GDM1 (cell line): ENCODE results near the gene MMP3.

Source experiments
- DNase-seq: peaks from one replicate; lab custom pipeline; 2025; lab: John Stamatoyannopoulos, UW

Gene MMP3

DNA sequence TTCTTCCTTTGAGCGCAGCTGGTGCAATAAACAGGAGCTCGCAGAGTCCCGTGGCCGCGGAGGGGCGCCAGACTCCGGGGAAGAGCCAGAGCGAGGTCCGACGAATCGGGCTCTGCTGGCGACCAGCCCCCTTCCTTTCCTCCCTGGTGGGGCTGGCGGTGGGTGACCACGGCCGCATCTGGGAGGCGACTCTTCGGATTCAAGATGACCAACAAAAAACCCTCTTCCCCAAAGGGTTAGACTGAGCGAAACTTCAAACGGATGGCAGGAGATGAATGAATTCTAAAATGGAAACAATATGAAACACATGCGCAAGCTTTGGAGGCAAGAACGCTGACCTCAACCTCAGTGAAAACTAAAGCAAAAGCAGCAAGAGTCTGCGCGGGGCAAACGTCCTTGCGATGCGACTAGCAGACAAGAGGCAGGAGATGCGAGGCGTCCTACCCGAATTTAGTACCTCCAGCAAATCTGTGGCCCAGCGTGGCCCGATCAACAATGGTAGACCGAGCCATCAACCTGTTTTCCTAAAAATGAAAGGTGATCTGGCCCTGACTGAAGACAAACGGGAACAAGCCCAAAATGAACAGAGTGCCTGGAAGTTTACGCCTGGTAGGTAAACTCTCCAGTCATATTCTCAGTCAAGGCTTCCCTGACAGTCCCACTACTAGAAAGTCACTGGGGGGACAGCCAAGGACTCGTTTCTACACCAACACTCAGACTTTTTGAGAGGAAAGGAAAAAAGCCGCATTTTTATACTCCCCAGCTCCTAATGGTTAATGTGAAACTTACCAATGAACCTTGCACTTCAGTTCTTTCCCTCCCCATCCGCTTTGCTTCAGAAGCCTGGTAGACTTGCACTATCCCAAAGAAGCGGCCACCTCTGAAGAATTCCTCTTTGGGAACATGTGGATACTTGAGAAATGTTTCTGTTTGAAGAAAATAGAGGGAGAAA, 11.6 kb downstream of the MMP3 start:
- DNase-seq, result no peak

DNA sequence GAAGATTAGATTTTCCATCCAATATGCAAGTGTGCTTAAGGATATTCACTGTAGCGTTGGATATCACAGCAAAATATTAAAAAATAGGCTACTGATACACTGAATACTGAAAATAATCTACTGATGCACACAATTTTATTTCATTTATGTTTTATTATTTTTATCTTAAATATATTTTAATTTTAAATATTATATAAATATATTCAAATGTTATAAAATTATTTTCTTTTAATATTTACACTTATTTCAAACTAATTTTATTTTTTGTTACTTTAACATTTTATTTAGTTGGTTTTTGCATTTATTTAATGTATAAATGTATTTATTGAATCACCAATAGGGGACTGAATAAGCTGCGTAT, 12.3 kb downstream of the MMP3 start:
- DNase-seq, result no peak

DNA sequence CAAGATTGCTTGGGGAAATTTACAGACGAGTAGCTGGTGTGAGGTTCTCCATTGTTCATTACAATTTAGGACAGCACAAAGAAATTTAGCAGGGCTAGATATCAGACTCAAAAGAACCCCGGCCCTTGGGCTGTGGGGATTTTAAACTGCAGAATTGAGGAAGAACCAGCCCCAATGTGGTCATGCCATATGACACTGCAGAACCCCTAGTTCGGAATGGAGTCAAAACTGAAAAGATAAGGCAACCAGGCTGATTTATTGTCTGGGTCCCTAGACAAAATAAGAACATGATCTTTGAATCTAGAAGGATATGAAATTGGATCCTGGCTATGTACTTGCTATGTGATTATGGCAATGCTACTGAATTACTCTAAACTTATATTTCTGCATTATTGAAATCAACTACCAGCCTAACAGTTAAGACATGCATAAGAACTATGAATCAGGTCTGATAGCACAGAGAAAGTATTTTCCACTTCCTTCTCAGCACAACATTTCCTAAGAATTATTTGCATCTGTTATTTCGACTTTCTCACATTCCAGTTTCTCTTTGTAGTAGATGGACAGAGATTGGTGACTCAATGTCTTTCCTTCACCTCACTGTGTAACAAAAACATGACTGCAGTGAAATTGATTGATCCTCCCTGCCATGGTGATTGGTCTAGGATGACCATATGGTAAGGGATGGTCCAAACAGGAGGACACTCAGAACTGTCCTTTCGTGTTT, 13.2 kb downstream of the MMP3 start:
- no peak for DNase-seq

DNA sequence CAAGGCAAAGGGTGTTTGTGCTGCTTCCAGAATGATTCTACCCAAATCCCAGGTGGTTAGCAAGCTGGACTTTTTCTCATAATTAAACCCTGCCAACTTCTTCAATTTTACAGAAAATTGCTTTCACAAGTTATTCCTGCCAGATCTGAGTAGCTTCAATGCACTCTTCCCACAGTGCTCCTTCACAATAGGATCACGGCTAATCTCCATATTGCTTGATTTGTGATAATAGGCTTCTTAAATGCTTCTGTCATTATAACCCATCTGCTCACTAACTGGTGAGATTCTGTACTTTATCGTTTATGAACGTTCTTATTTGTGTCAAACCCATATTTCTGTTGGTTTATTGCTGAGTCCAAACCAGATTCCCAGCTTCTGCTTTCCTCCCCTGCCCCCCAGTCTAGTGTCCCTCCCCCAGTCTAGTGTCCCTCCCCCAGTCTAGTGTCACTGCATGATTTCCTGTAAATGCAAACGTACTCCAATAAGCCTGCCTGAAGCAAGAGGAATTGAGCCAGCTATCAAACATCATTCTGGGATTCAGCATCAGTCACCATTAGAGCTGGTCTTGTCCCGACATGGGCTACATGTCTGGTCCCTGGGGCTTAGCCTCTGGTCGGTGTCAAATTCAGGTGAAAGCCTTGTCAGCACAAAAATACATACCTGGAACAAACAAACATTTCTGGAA, 14.0 kb downstream of the MMP3 start:
- no peak for DNase-seq

DNA sequence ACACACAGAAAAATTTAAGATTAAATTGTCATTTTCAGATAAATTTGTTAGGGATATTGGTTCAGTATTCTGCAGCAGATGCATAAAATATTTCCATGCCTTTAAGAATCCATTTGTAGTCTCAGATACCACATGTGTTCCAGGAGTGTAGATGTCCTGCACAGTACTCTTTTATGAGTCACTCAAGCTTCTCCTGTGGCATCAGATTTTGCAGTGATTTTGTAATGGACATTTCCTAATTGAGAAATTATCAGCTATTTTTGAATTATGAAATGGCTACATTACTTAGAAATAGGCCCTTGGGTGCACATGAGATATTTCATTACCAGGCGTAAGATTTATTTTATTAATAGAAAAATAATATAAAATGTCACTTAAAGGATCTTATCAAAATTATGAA, 18.9 kb downstream of the MMP3 start:
- DNase-seq, result no peak

DNA sequence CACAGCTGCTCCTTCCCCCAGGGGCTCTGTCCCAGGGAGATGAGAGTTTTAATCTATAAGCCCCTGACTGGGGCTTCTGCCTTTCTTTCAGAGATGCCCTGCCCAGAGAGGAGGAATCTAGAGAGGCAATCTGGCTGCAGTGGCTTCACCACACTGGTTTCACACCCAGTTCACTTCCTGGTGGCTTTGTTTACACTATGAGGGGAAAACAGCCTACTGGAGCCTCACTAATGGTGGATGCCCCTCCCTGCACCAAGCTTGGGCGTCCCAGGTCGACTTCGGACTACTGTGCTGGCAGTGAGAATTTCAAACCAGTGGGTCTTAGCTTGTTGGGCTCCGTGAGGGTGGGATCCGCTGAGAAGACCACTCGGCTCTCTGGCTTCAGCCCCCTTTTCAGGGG, 23.9 kb downstream of the MMP3 start:
- DNase-seq, result no peak

DNA sequence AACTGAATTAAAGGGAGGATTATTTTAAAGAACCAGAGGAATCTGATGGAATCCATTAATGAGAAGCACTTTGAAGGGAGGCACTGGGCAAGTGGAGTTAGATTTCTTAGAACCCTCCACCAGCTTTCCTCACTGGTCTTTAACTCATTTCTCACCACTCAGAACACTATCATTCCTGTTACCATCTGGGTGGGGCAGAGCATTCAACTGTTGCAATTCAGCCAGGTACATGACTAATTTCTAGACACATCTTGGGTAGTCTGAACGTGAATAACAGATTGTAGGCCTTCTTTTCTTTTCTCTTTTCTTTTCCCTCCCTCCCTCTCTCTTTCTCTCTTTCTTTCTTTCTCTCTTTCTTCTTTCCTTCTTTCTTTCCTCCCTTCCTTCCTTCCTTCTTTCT, 29.9 kb downstream of the MMP3 start:
- DNase-seq, result no peak

DNA sequence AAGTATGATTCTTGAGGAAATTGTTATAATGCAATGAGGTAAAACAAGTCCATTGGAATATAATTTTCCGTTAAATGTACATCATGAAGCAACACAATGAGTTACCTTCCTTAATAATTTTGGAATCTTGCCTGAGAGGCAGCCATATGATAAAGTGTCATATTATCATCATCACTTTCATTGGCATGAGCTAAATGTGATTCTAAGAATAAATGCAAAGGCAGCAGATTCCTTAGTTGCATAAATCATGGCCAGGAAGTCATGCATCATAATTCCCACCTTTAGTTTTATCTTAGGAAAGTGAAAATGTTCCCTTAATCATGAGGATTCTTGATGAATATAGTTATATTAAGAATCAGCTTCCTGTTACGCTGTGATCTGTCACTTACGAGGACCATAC, 31.2 kb downstream of the MMP3 start:
- DNase-seq, result no peak

DNA sequence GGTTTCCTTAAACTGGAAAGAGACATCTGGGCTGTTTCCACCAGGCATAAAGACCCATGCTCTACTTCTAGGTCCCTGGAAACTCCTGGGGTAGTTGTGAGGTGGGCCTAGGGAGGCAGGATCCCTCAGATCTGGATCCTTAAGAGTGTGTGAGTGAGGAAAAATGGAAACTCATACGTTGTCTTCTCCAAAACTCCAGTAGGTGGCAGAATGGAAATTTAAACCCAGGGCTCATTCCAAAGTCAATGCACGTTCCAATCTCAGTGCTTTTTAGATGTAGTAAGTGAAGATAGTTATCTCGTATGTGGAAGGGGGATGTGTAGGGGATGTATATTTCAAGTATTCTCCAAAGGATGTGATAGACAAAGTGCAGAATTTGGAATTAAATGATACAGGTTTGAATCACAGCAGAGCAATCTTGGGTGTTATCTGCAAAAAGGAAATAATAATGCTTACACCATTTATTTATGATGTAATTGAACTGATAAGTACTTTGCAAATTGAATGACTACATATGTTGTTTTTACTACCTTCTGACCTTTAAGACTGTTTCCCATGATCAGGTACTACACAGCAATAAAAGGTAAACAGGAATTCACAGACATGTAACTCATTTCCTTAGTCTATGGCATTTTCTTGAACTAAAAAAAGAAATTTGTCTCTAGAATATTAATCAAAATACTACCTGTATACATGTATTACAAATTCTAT, 32.3 kb downstream of the MMP3 start:
- DNase-seq, result no peak

DNA sequence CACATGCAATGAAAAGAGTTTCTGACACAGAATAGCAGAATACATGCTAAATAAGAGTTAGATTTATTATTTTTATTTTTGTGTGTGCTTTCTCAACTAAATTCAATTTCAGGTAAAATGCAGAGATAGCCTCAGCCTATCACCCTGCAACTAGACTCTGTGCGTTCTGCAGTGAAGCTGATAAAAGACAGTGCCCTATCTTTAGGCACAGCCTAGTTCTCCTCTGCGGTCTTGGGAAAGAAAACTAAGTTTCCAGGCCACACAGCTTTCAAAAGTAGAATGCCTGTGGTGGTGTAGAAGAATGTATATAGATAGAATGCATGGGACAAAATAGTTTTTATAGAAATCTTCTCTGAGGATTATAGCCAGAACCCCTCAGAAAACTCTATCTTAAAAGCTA, 33.4 kb downstream of the MMP3 start:
- no peak for DNase-seq

DNA sequence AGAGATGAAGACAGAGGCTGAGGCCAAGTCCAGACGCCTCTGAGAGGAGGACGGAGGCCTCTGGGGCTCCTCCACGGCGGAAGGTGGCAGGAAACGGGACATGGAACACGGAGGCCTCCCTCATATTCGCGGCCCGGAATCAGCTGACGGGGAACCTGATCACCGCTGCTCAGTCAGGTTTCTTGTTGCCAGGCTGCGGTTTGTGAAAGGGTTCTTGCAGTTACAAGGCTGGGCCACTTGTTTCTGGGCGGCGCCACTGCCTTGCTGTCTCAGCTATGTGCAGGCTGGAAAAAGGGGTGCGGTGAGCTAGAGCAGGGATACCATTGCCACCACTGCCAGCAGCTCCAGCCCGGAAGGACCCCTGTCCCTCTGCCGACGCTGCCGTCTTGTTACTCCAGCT, 35.5 kb downstream of the MMP3 start:
- no peak for DNase-seq

DNA sequence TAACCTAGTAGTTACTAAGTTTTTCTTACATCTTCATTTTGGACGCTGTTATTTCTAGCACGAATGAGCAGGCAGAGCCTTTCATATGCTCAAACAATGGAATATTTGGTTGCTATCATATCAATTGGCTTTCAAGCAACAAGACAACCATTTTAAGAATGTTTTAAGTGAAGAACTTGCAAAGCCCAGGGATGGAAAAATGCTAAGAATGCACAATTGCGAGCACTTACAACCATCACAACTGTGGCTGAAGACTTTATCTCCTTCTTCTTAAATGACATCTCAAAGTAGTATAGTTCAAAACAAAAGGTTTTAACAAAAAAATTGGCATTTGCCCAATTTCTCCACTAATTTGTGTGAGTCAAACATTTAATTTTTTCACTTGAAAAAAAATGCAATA, 37.1 kb downstream of the MMP3 start:
- no peak for DNase-seq

DNA sequence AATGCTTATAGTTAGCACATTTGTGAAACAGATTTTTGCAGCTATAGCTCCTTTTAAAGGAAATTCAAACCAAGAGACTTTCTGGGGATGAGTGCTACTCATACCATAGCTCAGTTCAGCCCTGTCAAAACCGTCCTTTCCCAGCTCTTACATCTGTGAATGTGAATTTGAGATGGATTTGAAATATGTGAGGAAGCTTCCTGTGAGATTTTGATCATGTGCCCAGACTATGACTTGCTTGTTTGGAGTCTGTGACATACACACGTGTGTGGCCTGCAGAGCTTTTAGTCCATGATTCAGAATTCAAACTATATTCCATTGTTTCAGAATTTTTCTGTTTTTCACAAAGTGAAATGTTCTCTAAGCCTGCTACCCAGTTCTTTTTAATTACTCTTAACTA, 41.1 kb downstream of the MMP3 start:
- no peak for DNase-seq

DNA sequence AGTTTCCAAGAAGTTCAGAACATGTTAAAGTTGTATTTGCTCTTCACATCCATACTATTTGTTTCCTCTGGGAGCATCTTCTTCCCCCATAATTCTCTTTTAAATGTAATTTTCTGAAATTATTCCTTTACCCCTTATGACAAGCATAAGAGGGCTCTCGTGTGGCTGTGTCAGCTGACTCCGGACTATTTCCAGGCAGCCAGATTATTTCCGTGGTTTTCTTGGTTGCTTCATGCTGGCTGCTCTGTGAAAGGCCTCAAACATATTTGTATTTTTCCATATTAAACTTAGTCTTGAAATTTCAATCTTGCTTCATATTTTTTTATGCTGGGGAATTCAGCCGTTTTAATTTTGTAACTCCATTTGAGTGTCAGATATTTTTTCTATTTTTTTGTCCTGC, 42.6 kb downstream of the MMP3 start:
- DNase-seq, result no peak

DNA sequence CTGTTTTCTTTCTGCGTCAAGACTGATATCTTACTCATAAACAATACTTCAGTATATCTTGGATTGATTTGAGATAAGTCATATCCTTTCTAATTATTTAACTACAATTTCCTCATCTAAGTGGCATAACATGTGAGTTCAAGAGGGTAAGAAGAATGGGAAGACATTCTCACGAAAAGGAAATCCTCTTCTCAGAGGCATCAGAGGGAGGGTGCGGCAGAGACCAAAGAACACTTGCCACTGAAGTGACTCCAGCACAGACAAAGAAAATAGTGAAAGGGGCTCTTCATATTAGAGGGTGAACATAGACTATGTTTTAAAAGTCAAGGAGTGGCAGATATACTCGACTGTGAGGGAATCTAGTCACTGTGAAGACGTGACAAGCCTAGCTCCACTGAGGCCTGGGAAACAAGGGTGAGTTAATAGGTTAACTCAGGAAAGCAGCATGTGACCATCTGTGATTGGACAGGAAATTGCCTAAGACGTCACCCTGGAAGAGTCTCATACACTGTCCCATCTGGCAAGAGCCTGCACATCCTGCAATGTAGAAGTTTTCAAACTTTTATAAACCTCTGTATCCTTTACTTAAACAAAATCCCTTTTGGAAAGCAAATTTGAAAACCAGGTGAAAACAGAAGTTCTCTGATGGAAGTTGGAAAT, 43.6 kb downstream of the MMP3 start:
- DNase-seq, result no peak

DNA sequence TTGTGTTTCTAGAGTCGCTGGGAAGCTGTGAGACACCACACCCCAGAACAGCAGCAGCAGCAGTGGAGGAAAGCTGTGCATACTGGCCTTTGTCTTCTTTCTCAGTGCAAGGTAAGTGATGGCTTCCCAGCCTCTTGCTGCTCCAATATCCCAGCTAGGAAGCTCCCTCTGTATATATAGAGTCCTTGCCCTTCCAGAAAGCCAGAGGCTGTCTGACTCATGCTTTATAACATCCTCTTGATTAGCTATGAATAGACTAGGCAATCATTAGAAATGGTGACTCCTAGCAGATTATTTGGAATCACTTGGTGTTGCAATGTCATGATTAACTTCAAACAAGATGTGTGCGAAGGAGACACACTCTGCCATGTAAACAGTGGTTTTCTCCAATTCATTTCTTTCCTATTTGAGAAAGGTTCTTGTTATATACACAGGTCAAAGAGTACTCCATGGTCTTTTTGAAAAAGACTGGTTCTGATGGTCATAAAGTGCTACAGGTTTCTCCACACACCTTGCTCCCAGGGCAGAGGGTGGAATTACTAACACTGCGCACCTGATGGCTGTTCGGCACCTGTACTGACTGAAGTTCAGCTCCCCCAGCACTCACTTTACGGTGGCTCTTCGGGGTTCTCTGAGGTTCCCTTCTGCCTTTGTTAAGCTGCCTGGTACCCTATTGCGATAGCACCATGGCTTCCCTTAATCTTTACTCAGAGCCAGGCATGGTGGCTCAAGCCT, 45.2 kb downstream of the MMP3 start, which contains the start of gene MMP1:
Gene MMP1, minus strand, starts transcription at position 149 of the 735 bp plus-strand sequence. Its CDS starts 68 bp downstream, at position 81.
- DNase-seq, result no peak

DNA sequence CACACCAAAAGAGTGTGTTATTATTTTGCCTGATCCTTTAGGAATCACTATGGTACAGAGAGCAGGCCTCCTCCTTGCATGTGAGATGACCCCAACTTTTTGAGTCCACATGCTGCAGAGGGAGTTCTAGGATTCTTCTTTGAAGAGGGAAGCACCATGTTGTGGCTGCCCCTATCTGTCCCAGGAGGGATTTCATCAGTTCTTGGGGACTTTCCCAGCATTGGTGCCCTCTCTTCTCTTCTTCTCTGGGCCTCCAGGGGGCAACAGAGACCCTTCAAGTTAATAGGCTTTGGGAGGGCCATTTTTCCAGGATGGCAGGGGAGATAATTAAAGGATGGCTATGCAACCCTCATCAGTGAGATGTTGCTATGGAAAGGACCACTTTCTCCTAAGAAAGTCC, 49.0 kb downstream of the MMP3 start:
- no peak for DNase-seq

DNA sequence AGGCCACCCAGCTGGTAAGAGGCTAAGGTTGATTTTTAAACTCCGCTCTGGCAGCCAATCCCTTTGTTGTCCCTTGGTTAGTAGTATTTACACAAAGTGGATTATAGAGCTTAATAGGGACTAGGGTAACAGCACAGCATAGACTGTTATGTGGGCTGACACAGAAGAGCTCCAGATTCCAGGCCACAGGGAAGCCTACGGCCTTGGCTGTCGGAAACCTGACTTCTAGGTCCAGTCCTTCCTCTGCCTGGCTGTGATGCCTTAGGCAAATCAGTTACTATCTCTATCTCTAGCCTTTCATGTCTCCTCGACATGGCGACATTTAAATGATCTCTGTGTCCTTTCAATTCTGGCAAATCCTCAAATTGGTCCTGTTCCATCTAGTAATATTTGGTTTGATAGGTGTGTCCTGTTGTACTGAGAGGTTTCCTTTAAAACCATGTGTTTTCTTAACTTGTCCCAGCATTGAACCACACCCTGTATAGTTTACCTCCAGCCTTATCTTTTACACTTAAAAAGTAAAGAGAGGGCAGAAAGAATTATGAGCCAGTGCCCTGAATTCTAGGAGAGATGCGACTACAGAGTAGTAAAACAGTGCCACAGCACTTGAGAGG, 49.6 kb downstream of the MMP3 start:
- no peak for DNase-seq

DNA sequence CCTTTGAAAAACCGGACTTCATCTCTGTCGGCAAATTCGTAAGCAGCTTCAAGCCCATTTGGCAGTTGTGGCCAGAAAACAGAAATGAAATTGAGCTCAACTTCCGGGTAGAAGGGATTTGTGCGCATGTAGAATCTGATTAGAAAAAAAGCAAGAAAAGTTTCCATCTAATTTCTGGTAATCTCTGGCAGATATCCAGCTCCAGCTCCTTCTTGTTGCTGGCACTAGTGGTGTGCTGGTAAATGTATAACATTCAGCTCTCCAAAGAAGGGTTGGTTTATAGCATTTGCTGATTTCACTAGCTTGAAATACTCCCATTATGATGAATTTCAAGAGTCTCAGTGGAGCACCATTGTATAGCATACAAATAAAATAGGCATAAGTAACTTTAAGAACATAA, 50.8 kb downstream of the MMP3 start:
- DNase-seq, result no peak

DNA sequence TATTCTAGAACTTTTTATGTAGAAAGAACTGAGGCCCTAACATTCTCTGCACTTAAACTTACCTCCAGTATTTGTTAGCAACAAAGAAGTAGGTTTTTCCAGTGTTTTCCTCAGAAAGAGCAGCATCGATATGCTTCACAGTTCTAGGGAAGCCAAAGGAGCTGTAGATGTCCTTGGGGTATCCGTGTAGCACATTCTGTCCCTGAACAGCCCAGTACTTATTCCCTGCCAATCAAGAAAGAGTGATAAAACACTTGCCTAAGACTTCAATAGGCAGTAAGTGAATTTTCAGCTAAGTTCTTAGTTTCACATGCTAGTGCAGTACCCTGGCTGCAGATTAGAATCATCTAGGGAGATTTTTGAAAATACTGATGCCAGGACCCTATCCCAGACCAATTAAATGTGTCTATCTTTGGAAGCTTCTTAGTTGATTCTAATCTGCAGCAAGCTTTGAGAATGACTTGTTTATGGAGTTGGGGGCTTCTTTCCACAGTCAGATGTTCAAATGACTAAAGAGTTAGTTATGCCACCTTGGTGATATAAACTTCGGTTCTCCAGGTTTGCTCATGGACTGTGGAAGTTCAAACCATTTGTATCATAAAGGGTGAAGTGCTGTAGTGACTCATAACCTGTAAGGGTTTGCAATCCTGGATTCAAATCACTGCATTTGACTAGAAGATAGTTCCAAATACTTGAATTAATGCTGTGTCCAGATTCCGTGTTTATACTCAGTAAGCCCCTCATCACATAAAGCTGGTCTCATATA, 52.0 kb downstream of the MMP3 start:
- no peak for DNase-seq
